ENCODE results near the gene UBE2S.

UBE2S gene

DNA sequence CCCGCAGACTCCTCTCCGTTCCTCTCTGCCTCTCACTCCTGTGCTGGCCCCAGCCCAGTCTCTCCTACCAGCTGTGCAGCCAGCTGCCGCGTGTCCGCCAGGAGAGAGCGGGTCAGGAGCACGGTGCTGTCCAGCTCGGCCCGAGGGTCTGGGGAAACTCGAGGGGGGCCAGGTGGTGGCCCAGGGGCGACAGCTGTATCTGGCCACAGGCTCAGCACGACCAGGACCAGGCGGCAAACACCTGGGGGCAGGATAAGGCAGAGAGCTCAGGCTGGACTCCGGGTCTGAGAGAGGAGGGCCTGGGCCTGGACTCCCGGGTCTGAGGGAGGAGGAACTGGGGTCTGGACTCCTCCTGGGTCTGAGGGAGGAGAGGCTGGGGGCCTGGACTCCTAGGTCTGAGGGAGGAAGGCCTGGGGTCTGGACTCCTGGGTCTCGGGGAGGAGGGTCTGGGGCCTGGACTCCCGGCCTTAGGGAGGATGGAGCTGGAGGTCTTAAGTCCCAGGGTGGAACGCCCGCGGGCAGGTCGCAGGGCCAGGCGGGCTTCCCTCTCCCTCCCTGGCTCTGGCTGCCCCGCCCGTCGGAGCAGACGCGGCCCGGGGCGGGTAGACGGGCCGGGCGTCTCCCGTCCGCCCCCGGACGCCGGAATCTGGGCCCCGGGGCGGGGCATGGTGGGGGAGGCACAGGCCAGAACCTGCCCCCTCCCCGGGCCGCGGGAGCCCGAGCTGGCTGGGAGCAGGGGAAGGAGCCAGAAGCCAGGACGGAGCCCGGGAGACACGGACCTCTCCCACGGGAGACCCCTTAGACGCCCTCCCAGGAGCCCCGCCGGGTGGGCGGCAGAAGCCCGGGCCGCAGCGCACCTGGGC lies 38.7 kb downstream of the UBE2S start:
- Histone ChIP-seq H3K27ac (ENCODE audit: low read length) (no peak overlapping the region), H3K27me3 (ENCODE audit: insufficient read depth, low read length, poor library complexity) (no peaks in the 10 kb centered on the region), H4K20me1 (ENCODE audit: insufficient read depth, low read length) (0 out of 2 replicates have a peak, but pooled peaks cover under 1% of the 10 kb centered on the region), H3K4me2 (ENCODE audit: insufficient read depth, low read length) (no peak overlapping the region), H3K9me3 (ENCODE audit: insufficient read depth, low read length, severe bottlenecking) (no peaks in the 10 kb centered on the region), H3K79me2 (ENCODE audit: insufficient read depth, low read length) (no peaks in the 10 kb centered on the region), H3K36me3 (ENCODE audit: insufficient read depth, low read length) (no peaks in the 10 kb centered on the region), H3K4me1 (ENCODE audit: insufficient read depth, low read length) (no peaks in the 10 kb centered on the region), H3K9ac (ENCODE audit: low read depth, low read length) (no peak overlapping the region), H3K4me3 (ENCODE audit: low read depth in 1 of 2, low read length in 2 of 2) (no peak overlapping the region), H2AFZ (ENCODE audit: low read depth, low read length) (no peak overlapping the region)
- TF ChIP-seq, protein P1, sequence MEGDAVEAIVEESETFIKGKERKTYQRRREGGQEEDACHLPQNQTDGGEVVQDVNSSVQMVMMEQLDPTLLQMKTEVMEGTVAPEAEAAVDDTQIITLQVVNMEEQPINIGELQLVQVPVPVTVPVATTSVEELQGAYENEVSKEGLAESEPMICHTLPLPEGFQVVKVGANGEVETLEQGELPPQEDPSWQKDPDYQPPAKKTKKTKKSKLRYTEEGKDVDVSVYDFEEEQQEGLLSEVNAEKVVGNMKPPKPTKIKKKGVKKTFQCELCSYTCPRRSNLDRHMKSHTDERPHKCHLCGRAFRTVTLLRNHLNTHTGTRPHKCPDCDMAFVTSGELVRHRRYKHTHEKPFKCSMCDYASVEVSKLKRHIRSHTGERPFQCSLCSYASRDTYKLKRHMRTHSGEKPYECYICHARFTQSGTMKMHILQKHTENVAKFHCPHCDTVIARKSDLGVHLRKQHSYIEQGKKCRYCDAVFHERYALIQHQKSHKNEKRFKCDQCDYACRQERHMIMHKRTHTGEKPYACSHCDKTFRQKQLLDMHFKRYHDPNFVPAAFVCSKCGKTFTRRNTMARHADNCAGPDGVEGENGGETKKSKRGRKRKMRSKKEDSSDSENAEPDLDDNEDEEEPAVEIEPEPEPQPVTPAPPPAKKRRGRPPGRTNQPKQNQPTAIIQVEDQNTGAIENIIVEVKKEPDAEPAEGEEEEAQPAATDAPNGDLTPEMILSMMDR (IDR thresholded peaks at IDR 0.05; ENCODE audit: borderline replicate concordance, extremely low read depth, low read length, poor library complexity, severe bottlenecking) = no peak
- DNase-seq (no peak), ATAC-seq (ENCODE audit: insufficient read depth, low read depth) (no peak)

DNA sequence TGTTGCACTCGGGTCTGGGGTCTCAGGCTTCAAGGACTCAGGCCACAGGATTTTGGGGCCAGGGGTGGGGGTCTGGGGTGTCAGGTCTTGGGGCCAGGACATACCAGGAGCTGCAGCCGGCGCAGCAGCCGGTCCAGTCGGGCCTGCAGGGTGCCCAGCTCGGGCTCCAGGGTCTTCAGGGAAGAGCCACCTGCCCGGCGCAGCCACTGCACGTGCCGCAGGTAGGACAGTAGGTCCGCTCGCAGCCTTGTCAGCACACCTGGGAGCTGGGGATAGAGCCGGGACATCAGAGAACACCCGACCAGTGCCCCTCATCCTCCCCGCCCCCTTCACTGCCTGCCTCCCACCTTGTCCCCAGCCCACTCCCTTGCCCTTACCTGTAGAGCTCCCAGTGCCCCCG lies 39.5 kb downstream of the UBE2S start:
- no peaks in the 10 kb centered on the region for H3K36me3 ChIP-seq (ENCODE audit: insufficient read depth, low read length)
- no peak overlapping the region for H3K4me2 ChIP-seq (ENCODE audit: insufficient read depth, low read length)
- H4K20me1 ChIP-seq (ENCODE audit: insufficient read depth, low read length) = no peaks in the 10 kb centered on the region
- no peaks in the 10 kb centered on the region for H3K27me3 ChIP-seq (ENCODE audit: insufficient read depth, low read length, poor library complexity)
- TF ChIP-seq, protein P1 (IDR thresholded peaks at IDR 0.05; ENCODE audit: borderline replicate concordance, extremely low read depth, low read length, poor library complexity, severe bottlenecking) = no peak
- no peak for TF ChIP-seq EZH2 (IDR thresholded peaks at IDR 0.05; ENCODE audit: borderline replicate concordance, low read depth, low read length, severe bottlenecking)
- DNase-seq = no peak
- H3K27ac ChIP-seq (ENCODE audit: low read length) = no peak overlapping the region
- no peaks in the 10 kb centered on the region for H3K9me3 ChIP-seq (ENCODE audit: insufficient read depth, low read length, severe bottlenecking)
- H3K4me3 ChIP-seq (ENCODE audit: low read depth in 1 of 2, low read length in 2 of 2) = no peak overlapping the region
- H3K9ac ChIP-seq (ENCODE audit: low read depth, low read length) = no peak overlapping the region
- H2AFZ ChIP-seq (ENCODE audit: low read depth, low read length) = no peak overlapping the region
- H3K79me2 ChIP-seq (ENCODE audit: insufficient read depth, low read length) = no peaks in the 10 kb centered on the region
- no peak for ATAC-seq (ENCODE audit: insufficient read depth, low read depth)
- no peaks in the 10 kb centered on the region for H3K4me1 ChIP-seq (ENCODE audit: insufficient read depth, low read length)

DNA sequence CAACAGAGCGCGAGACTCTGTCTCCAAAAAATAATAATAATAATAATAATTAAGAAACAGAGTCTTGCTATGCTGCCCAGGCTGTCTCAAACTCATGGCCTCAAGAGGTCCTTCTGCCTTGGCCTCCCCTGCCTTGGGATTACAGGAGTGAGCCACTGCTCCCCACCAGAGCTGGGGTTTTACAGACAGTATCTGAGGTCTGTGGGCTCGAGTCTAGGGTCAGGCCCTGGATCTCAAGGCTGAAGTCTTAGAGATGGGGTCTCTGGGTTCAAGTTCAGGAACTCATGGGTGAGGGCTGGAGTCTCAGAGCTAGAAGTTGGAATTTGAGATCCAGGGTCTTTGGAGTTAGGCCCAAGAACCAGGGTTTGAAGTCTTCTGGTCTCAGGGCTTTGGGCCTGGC lies 40.8 kb downstream of the UBE2S start:
- ATAC-seq (ENCODE audit: insufficient read depth, low read depth) (no peak), DNase-seq (no peak)
- Histone ChIP-seq H3K36me3 (ENCODE audit: insufficient read depth, low read length) (no peaks in the 10 kb centered on the region), H3K4me2 (ENCODE audit: insufficient read depth, low read length) (no peak overlapping the region), H3K27me3 (ENCODE audit: insufficient read depth, low read length, poor library complexity) (no peaks in the 10 kb centered on the region), H3K9me3 (ENCODE audit: insufficient read depth, low read length, severe bottlenecking) (no peaks in the 10 kb centered on the region), H3K9ac (ENCODE audit: low read depth, low read length) (no peak overlapping the region), H4K20me1 (ENCODE audit: insufficient read depth, low read length) (no peaks in the 10 kb centered on the region), H3K4me1 (ENCODE audit: insufficient read depth, low read length) (no peaks in the 10 kb centered on the region), H2AFZ (ENCODE audit: low read depth, low read length) (no peak overlapping the region), H3K4me3 (ENCODE audit: low read depth in 1 of 2, low read length in 2 of 2) (no peak overlapping the region), H3K27ac (ENCODE audit: low read length) (no peak overlapping the region), H3K79me2 (ENCODE audit: insufficient read depth, low read length) (no peaks in the 10 kb centered on the region)
- TF ChIP-seq, protein P1 (IDR thresholded peaks at IDR 0.05; ENCODE audit: borderline replicate concordance, extremely low read depth, low read length, poor library complexity, severe bottlenecking) = no peak
- TF ChIP-seq EZH2 (IDR thresholded peaks at IDR 0.05; ENCODE audit: borderline replicate concordance, low read depth, low read length, severe bottlenecking) = no peak

Measured in DND-41 (cell line).